ENCODE data around the gene RPS29. TPM values are rescaled to one million over a fixed set of nuclear protein-coding genes. Genes with fewer than 3 reads are reported as not detected.
"Not testable (repeated sequence)": the region's sequence is repeated elsewhere in the genome, so short reads cannot be mapped to it uniquely, and the experiment has no call there.

Gene RPS29
- total RNA-seq, 4 donors from 2014 or later = 2,027 to 8,808 (median 4,209) TPM

- no peak for ATAC-seq
- TF ChIP-seq POLR2A (IDR thresholded peaks at IDR 0.05) (no peak), EP300 (IDR thresholded peaks at IDR 0.05) (no peak), CTCF (IDR thresholded peaks at IDR 0.05) (no peak), POLR2AphosphoS5 (IDR thresholded peaks at IDR 0.05) (no peak)
- WGBS, 2 donors (ENCODE audit: low coverage in 1 of 2) = 70 to 80% methylated on average over 3 of the region's 3 CpGs
- Histone ChIP-seq H3K9me3 (no peaks in the 10 kb centered on the region), H3K36me3 (no peaks in the 10 kb centered on the region), H3K4me1 (peaks cover 0 to 11% (median 0%) of the 10 kb centered on the region in 3 donors), H3K27ac (no peak overlapping the region), H3K27me3 (no peaks in the 10 kb centered on the region), H3K4me3 (no peak overlapping the region)
Measured at GRCh38 chr14:49593016-49593415, 6.8 kb upstream of the RPS29 start.

DNA sequence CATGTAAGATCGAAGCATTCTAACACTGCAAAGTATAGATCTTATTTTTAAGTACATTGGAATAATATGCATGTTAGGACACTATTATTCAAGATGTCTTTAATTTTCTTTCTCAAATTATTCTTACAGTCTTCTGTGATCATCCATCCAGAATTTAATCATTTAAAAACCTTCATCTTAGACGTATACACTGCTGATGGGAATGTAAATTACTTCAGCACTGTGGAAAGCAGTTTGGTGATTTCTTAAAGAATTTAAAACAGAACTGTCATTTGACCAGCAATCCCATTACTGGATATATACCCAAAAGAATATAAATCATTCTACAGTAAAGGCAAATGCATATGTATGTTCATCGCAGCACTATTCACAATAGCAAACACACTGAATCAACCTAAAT lies 3.2 kb upstream of the RPS29 start:
- Histone ChIP-seq H3K27ac (no peak overlapping the region), H3K9me3 (no peaks in the 10 kb centered on the region), H3K36me3 (peaks cover 0 to 2% of the 10 kb centered on the region in 2 donors), H3K27me3 (no peaks in the 10 kb centered on the region), H3K4me3 (no peak overlapping the region), H3K4me1 (peaks cover 0 to 10% (median 0%) of the 10 kb centered on the region in 3 donors)
- WGBS, 2 donors (ENCODE audit: low coverage in 1 of 2) = 86 to 87% methylated on average over 3 of the region's 3 CpGs
- TF ChIP-seq EP300 (IDR thresholded peaks at IDR 0.05) (no peak), CTCF (IDR thresholded peaks at IDR 0.05) (no peak), POLR2A (IDR thresholded peaks at IDR 0.05) (no peak), POLR2AphosphoS5 (IDR thresholded peaks at IDR 0.05) (no peak)
- no peak for ATAC-seq

- Histone ChIP-seq H3K27ac (peak overlapping the region; percentile 82 to 95 (median 90)), H3K27me3 (no peaks in the 10 kb centered on the region), H3K4me1 (peaks cover 5 to 35% (median 6%) of the 10 kb centered on the region in 3 donors), H3K36me3 (peaks cover 0 to 27% of the 10 kb centered on the region in 2 donors), H3K4me3 (peak overlapping the region; percentile 65 to 96), H3K9me3 (no peaks in the 10 kb centered on the region)
- TF ChIP-seq POLR2A (IDR thresholded peaks at IDR 0.05) (no peak), POLR2AphosphoS5 (IDR thresholded peaks at IDR 0.05) (no peak), CTCF (IDR thresholded peaks at IDR 0.05) (peak; percentile 72 to 92 (median 87)), EP300 (IDR thresholded peaks at IDR 0.05) (no peak)
- 1 to 3% methylated on average over 6 to 9 of the region's 21 CpGs for WGBS, 2 donors (ENCODE audit: low coverage in 1 of 2)
- peak; percentile 7 for ATAC-seq
Measured at GRCh38 chr14:49586673-49587460, 687 bp upstream of the RPS29 start.

DNA sequence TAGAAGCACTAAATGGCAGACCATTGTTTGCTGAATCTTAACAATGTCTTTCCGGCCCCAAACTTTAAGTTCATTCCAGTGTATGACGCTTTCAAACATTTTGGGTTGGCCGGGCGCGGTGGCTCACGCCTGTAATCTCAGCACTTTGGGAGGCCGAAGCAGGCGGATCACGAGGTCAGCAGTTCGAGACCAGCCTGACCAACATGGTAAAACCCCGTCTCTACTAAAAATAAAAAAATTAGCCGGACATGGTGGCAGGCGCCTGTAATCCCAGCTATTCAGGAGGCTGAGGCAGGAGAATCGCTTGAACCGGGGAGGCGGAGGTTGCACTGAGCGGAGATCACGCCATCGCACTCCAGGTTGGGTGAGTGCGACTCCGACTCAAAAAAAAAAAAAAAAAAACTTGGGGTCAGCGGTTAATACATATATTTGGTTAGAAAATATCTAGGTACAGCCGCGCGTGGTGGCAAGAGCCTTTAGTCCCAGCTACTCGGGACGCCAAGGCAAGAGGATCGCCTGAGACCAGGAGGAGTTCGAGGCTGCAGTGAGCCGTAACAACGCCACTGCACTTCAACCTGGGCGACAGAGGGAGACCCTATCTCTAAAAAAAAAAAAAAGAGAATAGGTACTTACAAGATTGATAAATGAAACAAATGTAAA lies 1.1 kb downstream of the RPS29 start:
- ATAC-seq, H3K9me3 ChIP-seq, H3K27me3 ChIP-seq: not testable (repeated sequence)
- peak overlapping the region in 3 of 4 donors; percentile 87 to 95 (median 94) for H3K27ac ChIP-seq
- H3K4me3 ChIP-seq = peak overlapping the region; percentile 65 to 96
- WGBS, 2 donors (ENCODE audit: low coverage in 1 of 2) = 6 to 7% methylated on average over 13 to 29 of the region's 32 CpGs
- H3K4me1 ChIP-seq = peaks cover 5 to 35% (median 6%) of the 10 kb centered on the region in 3 donors
- H3K36me3 ChIP-seq = peaks cover 0 to 28% of the 10 kb centered on the region in 2 donors

GRCh38 chr14:49584058-49584457 lies 2.1 kb downstream of the RPS29 start:
- no peak for ATAC-seq
- Histone ChIP-seq H3K9me3 (no peaks in the 10 kb centered on the region), H3K4me3 (peak overlapping the region in 1 of 2 donors; percentile 7), H3K27me3 (no peaks in the 10 kb centered on the region), H3K4me1 (peaks cover 5 to 35% (median 6%) of the 10 kb centered on the region in 3 donors), H3K36me3 (peaks cover 0 to 28% of the 10 kb centered on the region in 2 donors), H3K27ac (no peak overlapping the region)
- TF ChIP-seq EP300 (IDR thresholded peaks at IDR 0.05) = no peak
- no peak for TF ChIP-seq POLR2AphosphoS5 (IDR thresholded peaks at IDR 0.05)
- TF ChIP-seq CTCF (IDR thresholded peaks at IDR 0.05) = no peak
- TF ChIP-seq POLR2A (IDR thresholded peaks at IDR 0.05) = no peak
- 81 to 91% methylated on average over 3 to 8 of the region's 11 CpGs for WGBS, 2 donors (ENCODE audit: low coverage in 1 of 2)
